GM12801 (cell line): Measurements from ENCODE around the gene PC.

Experiments
- TF ChIP-seq, protein P1 (sequence below): IDR thresholded peaks from one replicate; pipeline ENCODE4 v1.5.1; 2011; ENCODE audit warnings: control low read depth; ENCODE audit not compliant: insufficient read length; ENCODE audit errors: extremely low read depth

The PC gene

DNA sequence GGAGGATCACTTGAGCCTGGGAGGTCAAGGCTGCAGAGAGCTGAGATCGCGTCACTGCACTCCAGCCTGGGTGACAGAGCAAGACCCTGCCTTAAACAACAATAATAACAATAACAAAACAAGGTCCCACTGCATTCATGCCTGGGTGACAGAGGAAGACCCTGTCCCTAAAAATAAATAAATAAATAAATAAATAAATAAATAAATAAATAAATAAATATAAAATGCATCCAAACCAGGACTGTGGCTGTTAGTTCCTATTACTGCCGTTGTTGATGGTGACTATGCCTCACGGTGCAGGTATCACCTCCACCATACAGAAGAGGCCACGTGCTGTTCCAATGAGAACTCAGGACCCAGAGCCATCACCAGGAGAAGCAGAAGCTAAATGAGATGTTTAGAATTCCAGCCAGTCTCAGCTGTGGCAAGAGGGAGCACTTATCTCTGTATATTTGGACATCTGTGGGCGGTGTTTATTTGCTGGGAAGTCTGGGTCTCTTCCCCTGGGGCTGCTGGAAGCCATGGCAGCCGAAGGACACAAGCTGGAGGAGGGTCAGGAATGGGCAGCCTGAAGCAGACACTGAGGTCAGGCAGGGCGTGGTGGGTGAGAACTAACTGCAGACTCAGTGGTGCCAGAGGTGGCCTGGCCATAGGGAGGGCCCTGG is 38.6 kb upstream of the PC start:
- TF ChIP-seq, protein P1, sequence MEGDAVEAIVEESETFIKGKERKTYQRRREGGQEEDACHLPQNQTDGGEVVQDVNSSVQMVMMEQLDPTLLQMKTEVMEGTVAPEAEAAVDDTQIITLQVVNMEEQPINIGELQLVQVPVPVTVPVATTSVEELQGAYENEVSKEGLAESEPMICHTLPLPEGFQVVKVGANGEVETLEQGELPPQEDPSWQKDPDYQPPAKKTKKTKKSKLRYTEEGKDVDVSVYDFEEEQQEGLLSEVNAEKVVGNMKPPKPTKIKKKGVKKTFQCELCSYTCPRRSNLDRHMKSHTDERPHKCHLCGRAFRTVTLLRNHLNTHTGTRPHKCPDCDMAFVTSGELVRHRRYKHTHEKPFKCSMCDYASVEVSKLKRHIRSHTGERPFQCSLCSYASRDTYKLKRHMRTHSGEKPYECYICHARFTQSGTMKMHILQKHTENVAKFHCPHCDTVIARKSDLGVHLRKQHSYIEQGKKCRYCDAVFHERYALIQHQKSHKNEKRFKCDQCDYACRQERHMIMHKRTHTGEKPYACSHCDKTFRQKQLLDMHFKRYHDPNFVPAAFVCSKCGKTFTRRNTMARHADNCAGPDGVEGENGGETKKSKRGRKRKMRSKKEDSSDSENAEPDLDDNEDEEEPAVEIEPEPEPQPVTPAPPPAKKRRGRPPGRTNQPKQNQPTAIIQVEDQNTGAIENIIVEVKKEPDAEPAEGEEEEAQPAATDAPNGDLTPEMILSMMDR, result no peak

DNA sequence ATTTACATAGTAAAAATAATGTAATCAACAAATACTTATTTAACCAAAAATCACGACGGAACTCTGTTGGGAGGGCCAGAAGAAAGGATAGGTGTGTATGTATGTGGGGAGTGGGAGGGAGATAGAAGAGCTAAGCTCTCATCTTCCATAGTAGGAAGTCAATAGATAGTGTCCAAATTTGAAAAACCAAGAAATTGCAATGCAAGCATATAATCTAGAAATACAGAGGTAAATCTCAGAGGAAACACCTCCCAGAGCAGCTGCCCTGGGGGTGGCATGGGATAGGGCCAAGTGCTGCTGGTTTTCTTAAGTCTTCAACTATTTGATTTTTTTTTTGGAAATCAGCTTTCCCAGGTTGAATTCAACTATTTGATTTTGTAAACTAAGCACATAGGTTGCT is 33.9 kb upstream of the PC start:
- TF ChIP-seq, protein P1, result no peak

DNA sequence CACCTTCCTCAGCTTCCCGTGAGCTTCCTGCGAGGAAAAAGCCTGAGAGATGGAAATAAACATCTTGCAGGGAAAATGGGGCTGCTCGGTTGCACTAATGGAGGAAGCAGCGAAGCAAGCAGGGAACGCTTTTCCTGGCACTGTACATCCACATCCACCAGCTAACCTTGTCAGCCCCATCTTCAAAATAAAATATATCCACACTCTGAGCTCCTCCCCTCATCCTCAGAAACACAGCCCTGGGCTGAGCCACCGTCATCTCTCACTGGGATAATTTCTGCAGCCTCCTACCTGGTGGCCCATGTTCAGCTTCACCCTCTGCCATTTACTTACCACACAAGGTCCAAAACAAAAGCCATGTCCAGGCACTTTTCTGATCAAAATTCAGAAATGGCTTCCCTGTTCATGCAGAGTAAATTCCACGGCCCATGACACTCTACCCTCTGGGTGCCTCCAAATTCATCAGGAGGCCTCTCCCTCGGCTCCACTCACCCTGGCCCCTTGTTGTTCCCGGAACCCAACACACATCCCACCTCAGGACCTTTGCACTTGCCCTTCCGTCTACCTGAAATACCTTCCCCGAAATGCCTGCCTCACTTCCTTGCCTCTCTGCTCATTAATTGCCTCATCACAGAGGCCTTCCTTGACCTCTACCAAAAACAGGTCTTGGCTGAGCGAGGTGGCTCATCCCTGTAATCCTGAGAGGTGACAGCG is 29.9 kb upstream of the PC start:
- TF ChIP-seq, protein P1, result no peak

DNA sequence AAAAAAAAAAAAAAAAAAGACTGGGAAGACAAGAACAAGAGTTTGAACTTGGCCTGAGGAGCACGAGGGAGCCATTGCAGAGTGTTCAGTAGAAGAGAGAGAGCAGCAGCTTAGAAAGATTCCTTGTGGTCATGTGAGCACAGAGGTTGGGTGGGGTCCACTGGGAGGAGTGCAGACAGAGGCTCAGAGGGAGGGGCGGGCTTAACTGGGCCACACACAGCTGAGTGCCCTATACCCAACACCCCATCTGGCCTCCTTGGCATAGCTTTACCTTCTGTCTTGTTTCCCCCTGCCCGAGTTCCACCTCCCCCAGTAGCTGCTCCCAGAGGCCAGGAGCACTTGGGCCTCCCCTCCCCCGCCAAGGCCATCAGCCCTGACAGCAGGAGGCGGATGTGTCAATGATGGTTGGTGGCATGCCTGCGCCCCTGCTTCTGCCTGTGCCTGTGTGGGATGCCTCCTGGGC is 29.0 kb upstream of the PC start:
- TF ChIP-seq, protein P1, result no peak

DNA sequence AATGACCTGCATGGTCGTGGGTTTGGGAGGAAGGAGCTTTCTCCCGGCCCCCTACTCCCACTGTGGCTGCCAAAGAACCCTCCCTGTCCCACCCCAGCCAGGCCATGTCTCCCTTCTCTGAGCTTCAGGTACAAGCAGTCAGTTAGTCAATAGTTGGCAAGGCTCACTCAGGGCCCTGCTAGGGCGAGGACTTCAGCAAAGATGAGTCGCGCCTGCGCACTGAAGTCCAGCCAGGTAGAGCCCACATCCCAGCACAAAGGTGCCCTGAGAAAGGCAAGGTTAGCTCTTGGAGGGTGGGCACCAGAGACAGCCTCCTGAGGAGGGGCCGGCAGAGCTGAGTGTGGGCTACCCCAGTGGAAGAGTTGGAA is 28.0 kb upstream of the PC start:
- TF ChIP-seq, protein P1, result no peak

DNA sequence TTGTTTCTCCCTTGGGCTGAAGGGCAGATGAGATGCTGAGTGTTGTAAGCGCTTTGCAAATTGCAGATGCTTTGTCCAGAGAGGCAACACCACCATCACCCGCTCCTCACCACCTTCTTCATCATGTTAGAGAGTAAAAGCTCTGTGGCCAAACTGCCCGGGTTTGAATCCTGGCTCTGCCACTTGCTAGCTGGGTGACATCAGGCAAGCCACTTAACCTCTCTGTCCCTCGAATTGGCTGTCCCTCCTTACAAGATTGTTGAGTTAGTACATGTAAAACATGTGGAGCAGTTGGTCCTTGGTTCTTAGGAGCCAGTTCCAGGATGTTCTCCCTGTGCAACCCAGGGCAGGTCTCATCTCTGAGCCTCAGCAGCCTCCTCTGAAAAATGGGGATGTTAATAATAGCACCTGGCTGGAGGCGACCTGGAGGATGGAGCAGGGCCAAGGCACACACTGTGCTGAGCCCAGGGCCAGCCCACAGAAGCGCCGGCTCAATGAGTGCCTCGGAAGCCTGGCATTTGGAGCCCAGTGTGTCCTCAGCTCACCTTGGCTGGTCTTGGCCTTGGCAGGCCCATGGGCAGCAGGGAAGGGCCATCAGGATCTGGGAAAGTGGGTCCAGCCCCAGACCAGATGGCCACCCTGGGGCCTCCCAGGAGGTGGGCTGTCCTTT is 27.5 kb upstream of the PC start:
- TF ChIP-seq, protein P1, result no peak

DNA sequence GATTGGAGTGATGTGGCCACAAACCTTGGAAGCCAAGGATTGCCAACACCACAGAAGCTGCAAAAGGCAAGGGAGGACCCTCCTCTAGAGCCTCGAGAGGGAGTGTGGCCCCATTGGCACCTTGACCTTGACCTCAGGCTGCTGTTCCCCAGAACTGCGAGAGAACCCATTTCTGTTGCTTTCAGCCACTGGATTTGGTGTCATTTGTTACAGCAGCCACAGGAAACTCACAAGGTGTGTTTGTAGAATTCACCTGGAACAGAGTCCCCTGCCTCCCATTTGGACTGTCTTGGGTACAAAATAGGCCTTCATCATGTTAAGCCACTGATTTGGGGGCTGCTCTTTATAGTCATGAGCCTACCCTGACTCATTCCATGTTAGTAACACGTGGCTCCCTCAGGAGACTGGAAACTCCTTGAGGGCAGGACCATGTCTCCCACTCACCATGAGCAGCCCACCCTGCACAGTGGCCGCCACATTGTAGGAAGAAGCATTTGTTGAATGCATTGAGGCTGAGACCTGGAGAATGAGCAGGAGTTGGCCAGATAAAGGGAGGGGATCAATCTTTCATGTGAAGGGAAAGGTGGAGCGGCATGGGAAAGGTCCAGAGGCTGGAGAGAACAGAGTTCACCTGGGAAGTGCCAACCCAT is 25.2 kb upstream of the PC start:
- TF ChIP-seq, protein P1, result no peak
